CD4-positive, alpha-beta T cell treated with Interferon alpha-2 for 1 hour (primary cell): ENCODE data around the gene GNB1L.
"Not testable (repeated sequence)": the region's sequence is repeated elsewhere in the genome, so short reads cannot be mapped to it uniquely, and the experiment has no call there.

ENCODE experiments used
- DNase-seq, 2 donors: peaks; one replicate each; pipeline ENCODE4 v3.0.0-alpha.2; 2020 to 2022

GNB1L gene

DNA sequence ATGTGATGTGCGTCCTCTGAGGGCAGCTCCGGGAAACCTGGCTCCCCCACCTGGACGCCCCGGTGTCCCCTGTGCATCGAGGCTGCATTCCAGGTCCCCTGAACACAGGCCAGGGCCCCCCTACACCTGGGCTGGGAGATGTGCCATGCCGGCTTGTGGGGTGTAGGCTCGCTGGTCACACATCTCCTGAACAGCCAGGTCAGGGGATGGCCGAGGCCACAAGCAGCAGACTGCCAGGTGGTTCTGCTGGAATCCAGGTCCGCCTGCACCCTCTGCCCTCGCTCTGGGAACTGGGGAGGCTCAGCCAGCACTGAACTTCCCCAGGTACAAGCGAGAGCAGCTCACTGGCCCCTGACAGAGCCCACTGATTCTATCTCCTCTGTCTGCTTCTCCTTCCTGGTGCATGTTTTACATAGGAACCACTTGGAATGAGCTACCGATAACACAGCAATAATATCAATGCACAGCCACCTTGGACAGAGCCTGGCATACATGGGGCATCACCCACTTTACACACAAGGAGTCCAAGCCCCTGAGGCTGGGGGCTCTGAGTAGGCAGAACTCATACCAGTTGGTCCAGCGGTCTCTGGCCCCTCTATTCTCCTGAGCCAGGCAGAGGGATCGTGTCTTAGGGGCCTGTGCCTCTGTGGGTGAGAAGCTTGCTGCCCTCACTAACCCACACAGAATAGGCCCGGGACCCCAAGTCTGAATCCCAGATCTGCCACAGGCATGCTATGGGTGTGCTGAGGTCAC lies 47.3 kb downstream of the GNB1L start:
- DNase-seq: no peak

DNA sequence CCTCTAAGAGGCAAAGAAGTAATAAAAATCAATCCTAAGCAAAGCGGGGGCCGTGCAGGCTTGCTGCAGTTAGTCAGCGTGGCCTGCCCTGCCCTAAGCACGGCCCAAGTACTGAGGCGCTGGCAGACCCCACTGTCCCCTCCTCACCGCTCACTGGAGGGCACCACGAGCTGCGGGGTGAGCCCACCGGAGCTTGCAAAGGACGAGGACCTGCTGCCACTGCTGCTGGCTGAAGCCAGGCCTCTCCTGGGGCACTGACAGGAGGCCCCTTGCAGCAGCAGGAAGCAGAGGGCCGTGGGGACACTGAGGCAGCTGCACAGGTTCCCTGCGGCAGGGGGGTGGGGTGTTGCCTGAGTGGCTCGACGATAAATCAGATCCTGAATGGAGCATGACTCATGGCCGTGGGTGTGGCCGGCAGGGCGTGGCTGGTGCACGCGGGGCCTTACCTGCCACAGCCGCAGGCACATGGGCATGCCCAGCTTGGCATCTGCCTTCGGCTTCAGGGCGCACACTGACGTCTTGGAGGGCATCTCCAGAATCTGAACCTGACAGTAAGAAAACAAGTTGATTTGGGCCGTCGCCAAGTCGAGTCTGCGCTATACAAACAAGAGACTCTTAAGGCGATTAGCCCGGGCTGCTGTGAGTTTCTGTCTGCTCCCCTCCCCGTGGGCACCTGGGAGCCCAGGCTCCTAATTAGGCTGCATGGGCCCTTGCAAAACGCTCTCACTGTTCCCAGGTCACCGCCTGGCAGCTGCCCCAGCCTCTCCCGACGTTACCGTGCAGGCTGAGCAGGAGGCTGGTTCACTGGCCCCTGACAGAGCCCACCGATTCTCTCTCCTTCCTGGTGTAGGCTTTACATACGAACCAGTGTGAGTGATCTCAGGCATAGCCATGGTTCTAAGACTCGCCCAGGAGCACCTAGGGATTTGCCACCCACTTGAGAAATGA lies 48.2 kb downstream of the GNB1L start:
- no peak for DNase-seq

DNA sequence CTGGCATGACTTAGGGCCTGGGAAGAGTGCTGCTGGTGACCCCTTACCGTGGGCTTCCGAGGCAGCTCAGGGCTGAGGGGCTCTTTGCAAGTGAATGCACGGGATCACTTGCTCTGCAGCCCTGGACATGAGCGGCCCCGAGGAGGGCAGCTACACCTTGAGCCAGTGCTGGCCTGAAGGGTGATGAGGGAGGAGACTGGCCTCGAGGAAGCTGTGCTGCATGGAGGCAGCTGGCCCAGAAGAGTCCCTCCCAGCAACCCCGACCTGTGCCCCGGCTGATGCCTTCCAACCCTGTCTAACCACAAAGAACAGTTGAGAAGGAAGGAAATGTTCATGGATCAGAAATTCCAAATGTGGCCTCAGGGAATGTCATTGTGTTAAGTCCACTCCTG lies 48.9 kb downstream of the GNB1L start:
- DNase-seq: no peak

GRCh38 chr22:19803736-19804267 lies 50.9 kb downstream of the GNB1L start:
- no peak for DNase-seq

DNA sequence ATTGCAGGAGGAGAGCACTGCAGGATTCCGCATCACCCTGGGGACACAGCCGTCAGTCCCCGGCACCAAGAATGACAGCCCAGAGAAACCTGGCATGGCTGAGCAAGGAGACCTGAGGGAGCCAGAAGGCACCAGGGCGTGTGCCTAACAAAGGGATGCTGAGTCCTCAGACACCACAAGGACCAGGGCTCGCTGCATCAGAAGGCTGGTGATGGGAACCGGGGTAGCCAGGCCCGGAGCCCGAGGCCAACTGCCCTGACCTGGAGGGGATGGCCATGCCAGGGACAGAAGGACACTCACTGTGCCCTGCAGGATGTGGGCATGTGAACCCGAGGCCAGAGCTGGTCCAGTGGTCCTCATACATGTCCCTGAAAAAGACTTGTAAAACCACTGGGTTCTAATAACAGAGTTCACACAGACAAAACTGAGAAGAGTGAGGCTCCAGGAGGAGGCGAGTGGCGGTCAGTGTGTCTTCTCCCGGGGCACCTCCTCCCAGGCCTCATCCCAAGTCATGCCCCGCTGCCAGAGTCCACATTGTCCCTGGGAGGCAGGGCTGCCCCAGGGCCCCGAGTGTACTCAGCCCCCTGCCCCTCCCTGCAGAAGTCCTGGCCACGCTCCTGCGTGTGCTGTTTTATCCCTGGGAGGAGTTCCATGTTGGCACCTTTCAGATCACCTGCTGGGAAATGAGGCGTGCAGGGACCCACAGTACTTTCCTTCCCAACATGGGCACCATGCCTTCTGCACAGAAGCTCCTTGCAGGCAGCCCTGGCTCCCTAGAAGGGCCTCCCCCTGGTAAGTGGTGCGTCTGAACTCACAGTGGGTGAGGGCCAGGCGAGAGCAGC lies 51.6 kb downstream of the GNB1L start:
- no peak for DNase-seq

DNA sequence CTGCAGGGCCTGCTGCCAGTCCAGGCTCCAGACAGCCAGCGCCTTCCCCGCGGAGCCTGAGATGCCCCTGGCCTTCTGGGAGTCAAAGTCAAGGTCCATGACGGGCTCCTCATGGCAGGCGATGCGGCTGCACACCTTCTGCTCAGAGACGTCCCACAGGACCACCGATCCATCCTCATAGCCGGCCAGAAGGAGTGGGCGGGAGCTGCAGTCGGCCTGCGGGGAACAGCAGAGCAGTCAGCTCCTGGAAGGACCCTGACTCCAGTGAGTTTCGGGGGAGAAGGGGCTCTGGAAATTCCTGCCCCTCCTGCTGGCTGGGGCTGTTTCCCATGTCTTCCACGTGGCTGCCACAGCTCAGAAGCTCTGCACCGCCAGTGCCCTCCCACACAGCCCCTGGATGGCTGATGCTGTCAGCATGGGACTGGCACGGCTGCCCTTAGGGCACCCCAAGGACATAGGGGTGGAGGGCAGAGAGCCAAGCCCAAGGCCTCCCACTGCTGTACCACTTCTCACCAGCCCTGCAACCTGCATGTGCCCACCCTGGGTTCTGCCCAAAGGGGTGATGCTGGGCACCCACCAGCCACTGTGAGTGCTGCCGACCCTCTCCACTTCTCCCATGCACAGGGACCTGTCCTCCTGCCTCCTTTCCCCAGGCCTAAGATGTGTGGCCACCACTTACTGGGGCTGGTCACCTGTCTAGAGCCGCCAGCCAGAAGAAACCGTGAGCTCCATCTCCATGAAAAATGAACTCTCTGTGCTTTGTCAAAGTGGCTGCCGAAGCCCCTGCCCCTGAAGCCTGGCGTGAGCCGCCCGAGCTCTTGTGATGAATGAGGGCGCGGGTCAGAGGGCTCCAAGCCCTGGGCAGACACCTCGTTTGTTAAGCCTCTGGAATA lies 52.4 kb downstream of the GNB1L start:
- no peak for DNase-seq

- no peak for DNase-seq
Observed at GRCh38 chr22:19801340-19802000, 53.2 kb downstream of the GNB1L start.

DNA sequence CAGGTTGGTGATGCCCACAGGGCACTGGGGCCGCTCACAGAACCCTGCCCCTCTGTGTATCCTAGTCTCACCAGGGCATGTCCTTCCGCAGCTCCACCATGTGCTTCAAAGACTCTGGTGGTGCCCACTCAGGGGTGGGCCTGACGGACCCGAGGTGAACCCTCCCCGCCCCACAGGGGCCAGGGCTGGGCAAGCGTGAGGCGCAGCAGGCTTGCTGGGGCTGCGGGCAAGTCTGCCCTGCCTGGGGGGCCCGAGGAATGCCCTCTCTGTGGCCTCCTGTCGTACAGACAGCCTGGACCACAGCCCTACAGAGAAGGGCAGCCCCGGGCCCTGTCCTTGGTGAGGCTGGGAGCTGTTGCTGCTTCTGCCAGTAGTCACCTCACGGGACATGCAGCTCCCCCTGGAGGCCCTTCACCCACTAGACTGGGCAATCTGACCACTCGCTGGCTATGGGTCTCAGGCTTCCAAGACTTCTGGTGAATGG lies 53.9 kb downstream of the GNB1L start:
- DNase-seq: no peak

DNA sequence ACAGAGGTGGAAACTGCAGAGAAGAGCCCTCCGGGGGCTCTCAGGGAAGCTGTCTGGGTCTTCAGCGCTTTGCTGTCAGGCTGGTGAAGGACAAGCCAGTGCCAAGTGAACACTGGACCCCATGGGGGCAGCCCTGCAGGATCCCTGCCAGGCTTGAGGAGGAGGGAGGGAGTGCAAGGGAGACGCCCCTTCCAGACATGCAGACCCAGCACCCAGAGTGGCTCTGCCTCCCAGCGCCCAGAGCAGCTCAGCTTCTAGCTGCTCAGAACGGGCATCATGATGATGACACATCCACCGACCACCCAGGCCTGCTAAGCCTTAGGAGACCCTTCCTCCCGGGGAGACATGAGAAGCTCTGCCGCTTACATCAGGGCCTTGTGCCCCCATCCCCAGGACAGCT lies 54.4 kb downstream of the GNB1L start:
- DNase-seq: no peak

DNA sequence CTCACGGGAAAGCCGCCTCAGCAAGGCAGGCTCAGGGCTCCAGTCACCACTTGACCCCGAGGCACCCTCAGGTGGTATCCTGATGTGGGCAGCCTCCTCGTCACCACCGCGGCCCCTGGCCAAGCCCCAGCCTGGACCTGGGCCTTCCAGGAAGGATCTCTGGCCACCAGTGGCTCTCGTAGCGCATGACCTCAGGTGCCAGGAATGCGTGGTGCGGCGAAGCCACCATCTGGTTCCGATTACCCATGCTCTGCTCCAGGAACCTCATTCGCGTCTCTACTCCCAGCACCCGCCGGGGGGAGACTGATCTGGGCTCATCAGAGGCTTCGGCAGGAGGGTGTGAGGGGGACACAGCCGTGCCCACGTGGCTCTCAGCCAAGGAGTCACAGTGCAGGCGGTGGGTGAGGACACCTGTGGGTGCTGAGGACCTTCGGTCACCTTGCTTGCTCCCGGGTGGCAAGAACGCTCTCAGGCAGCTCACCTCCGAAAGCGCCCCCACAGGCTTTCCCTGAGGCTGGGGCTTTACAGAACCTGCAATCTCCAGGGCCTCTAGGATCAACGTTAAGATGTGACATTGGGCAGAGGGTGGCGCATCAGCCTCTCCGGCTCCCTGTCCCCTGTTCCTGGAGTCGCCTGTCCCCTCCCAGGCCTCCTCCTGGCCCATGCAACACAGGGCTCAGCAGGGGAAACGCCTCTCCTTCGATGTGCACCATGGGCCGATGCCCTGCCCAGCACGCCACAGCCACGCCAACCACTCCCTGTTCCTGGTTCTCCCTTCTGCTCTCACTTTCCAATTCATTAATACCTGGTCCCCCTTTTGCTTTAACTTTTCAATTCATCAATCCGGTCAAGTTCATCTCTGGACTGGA lies 55.1 kb downstream of the GNB1L start:
- DNase-seq: no peak

- no peak for DNase-seq
Observed at GRCh38 chr22:19798891-19799293, 55.8 kb downstream of the GNB1L start.

- no peak for DNase-seq
Observed at GRCh38 chr22:19798003-19798665, 56.5 kb downstream of the GNB1L start.

DNA sequence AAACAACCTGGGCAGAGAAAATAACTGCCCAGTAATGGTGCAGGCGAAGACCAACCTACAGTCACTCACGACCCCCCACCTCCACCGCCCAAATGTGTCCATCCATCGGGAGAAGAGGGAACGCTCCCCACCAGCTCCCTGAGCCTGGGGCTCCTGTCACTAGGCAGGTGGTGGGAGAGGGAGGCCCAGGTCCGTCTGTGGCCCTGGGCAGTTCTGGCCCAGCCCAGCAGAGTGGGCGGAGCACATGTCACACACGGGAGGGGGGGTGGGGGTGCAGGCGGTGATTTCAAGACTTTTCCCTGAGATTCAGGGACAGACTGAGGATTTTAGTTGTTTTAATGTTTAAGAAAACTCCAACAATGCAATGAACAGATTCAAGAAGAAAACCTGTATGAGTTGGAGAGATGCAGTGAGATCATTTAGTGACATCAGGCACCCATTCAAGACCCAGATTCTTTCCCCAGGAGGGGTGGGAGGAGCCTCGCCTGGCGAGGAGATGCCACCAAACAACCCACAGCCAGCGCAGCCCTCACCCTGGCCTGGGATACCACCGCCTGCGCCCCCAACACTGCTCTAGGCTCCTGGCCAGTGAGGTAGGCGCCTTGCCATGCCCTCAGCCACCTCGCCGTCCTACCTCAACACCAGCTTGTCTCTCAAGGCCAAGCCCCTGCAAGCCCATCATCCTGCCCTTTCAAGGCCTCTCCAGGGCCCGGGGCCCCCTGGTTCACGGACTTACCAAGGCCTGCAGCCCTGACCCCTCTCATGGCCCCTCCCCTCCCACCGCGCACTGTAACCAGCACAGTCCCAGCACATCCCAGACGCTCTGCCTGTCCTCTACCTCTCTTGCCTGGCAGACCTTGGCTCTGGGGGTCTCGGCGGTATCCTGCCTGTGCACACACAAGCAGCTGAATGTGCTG lies 57.3 kb downstream of the GNB1L start:
- DNase-seq: no peak

DNA sequence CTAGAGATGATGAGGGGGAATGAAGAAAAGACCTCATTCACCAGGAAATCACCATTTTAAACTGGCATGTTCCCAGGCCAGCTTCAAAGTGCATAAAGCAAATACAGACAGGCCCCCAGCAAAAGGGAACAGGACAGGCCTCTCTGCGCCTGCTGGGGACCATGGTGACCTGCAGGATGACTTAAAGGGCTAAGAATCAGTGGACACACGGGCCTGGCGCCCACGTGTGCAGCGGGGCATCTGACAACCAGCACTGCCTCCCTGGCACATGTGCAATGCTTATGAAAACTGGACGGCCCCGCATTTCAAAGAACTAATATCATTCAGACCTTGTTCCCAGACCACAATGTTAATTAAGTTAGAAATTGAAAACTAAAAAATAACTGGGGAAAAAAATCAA lies 58.5 kb downstream of the GNB1L start:
- DNase-seq: no peak

DNA sequence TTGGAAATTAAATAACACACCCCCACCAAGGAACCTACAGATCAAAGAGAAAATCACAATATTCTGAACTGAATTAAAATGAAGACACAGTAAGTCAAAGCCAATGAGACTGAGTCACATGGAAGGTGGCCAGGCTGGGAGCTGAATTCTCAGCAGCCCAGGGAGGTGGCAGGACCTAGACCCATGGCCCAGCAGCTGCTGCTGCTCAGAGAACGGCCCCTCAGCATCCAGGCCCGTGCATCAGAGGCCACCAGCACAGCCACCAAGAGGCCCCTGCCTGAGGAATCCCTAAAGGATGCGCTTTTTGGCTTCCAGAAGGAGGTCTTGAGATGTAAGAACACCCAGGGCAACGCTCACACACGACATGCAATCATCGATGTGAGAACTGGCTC lies 59.1 kb downstream of the GNB1L start:
- no peak for DNase-seq

- DNase-seq: no peak
Observed at GRCh38 chr22:19793661-19794310, 60.9 kb downstream of the GNB1L start.

GRCh38 chr22:19793161-19793560 lies 61.5 kb downstream of the GNB1L start:
- no peak for DNase-seq

GRCh38 chr22:19792383-19792896 lies 62.2 kb downstream of the GNB1L start:
- DNase-seq: not testable (repeated sequence)
